Smooth muscle cell (in vitro differentiated cells): Measurements from ENCODE around the gene TPRG1L. TPM values are rescaled to one million over a fixed set of nuclear protein-coding genes. Genes with fewer than 3 reads are reported as not detected.

Experiments
- DNase-seq: peaks from one replicate; lab custom pipeline; 2025; ENCODE audit not compliant: unreplicated experiment; lab: John Stamatoyannopoulos, UW
- H2AFZ ChIP-seq: fragments of 200-600 bp; sonication (generic); 2 replicates; pipeline ENCODE4 v1.6.0; 2016; ENCODE audit warnings: antibody characterized with exemption, low read depth, mild to moderate bottlenecking
- H3F3A ChIP-seq: fragments of 200-600 bp; sonication (generic); 2 replicates; pipeline ENCODE4 v1.6.0; 2017; ENCODE audit warnings: antibody characterized with exemption, low read depth
- H3K27ac ChIP-seq: fragments of 200-600 bp; sonication (generic); 2 replicates; pipeline ENCODE4 v1.5.1; 2016; ENCODE audit warnings: low read depth, mild to moderate bottlenecking
- H3K27me3 ChIP-seq: fragments of 200-600 bp; sonication (generic); 2 replicates; pipeline ENCODE4 v1.6.1; 2016; ENCODE audit warnings: low read depth, mild to moderate bottlenecking
- H3K36me3 ChIP-seq: fragments of 200-600 bp; sonication (generic); 2 replicates; pipeline ENCODE4 v1.5.1; 2016; ENCODE audit warnings: low read depth
- H3K4me1 ChIP-seq: fragments of 200-600 bp; sonication (generic); 2 replicates; pipeline ENCODE4 v1.5.1; 2016; ENCODE audit warnings: low read depth
- H3K4me2 ChIP-seq: fragments of 200-600 bp; sonication (generic); 2 replicates; pipeline ENCODE4 v1.6.0; 2016; ENCODE audit warnings: mild to moderate bottlenecking
- H3K4me3 ChIP-seq: fragments of 200-600 bp; sonication (generic); 2 replicates; pipeline ENCODE4 v1.5.1; 2016; ENCODE audit warnings: mild to moderate bottlenecking
- H3K79me2 ChIP-seq: fragments of 200-600 bp; sonication (generic); 2 replicates; pipeline ENCODE4 v1.6.0; 2016; ENCODE audit warnings: low read depth, mild to moderate bottlenecking
- H3K9ac ChIP-seq: fragments of 200-600 bp; sonication (generic); 2 replicates; pipeline ENCODE4 v1.6.0; 2016; ENCODE audit warnings: low read depth
- H3K9me3 ChIP-seq: fragments of 200-600 bp; sonication (generic); replicated peaks from 2 replicates; pipeline ENCODE4 v1.5.1; 2016; ENCODE audit warnings: low read depth
- H4K20me1 ChIP-seq: fragments of 200-600 bp; sonication (generic); 2 replicates; pipeline ENCODE4 v1.6.0; 2016; ENCODE audit warnings: low read depth
- WGBS: methylation state at CpG from one replicate; pipeline ENCODE4 v1.1.7; 2016; ENCODE audit warnings: low lambda C conversion rate; 5-methylcytosine and 5-hydroxymethylcytosine counted together
- polyA plus RNA-seq: library from polyadenylated mRNA; unstranded; fragments of >200 nt; fragmentation: Nextera tagmentation; extraction: Ambion mirVana; gene quantifications from 2 replicates; pipeline ENCODE4 v1.2.1, GENCODE V29; 2016
- total RNA-seq: library from RNA; depleted of rRNA; stranded (reverse); fragments of >200 nt; gene quantifications from 2 replicates; pipeline ENCODE4 v1.2.3, GENCODE V29; 2014
- TF ChIP-seq, protein P1 (sequence below): fragments of 200-600 bp; sonication (generic); IDR thresholded peaks from 2 replicates; pipeline ENCODE4 v1.5.1; 2017; ENCODE audit warnings: borderline replicate concordance, mild to moderate bottlenecking, antibody characterized with exemption; ENCODE audit not compliant: insufficient read depth, poor library complexity, severe bottlenecking

The TPRG1L gene
- total and polyA plus RNA-seq, 2 experiments from 2014 or later: 20.7 to 35.0 TPM

DNA sequence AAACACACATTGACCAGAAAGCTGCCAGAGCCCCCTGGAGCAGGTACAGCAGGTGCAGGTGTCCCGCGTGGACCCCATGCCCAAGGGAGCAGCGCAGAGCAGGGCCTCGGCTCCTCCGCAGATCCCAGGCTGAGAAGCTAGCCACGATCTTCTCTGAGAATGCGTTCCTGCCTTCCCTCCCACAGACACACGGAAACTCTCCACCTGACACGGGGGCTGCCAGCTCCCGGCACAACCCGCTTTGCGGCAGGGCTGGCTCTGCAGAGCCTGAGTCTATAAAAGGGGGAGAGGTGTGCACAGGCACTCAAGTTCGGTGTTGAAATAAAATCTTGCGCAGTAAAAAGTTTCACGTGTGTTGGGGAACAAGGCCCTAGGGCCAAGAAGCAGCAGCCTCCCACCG is 23.1 kb upstream of the TPRG1L start:
- no peak overlapping the region for H3K4me2 ChIP-seq
- no peak overlapping the region for H3K9ac ChIP-seq
- WGBS: 86% methylated on average over 16 of the region's 16 CpGs
- TF ChIP-seq, protein P1, sequence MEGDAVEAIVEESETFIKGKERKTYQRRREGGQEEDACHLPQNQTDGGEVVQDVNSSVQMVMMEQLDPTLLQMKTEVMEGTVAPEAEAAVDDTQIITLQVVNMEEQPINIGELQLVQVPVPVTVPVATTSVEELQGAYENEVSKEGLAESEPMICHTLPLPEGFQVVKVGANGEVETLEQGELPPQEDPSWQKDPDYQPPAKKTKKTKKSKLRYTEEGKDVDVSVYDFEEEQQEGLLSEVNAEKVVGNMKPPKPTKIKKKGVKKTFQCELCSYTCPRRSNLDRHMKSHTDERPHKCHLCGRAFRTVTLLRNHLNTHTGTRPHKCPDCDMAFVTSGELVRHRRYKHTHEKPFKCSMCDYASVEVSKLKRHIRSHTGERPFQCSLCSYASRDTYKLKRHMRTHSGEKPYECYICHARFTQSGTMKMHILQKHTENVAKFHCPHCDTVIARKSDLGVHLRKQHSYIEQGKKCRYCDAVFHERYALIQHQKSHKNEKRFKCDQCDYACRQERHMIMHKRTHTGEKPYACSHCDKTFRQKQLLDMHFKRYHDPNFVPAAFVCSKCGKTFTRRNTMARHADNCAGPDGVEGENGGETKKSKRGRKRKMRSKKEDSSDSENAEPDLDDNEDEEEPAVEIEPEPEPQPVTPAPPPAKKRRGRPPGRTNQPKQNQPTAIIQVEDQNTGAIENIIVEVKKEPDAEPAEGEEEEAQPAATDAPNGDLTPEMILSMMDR: no peak
- no peaks in the 10 kb centered on the region for H3K36me3 ChIP-seq
- no peaks in the 10 kb centered on the region for H3K27me3 ChIP-seq
- H3K4me1 ChIP-seq: peaks cover 17% of the 10 kb centered on the region
- no peaks in the 10 kb centered on the region for H3F3A ChIP-seq
- no peak overlapping the region for H3K27ac ChIP-seq
- H3K9me3 ChIP-seq: no peaks in the 10 kb centered on the region
- no peaks in the 10 kb centered on the region for H4K20me1 ChIP-seq
- no peak for DNase-seq
- H3K79me2 ChIP-seq: no peaks in the 10 kb centered on the region
- H2AFZ ChIP-seq: no peak overlapping the region
- H3K4me3 ChIP-seq: no peak overlapping the region

DNA sequence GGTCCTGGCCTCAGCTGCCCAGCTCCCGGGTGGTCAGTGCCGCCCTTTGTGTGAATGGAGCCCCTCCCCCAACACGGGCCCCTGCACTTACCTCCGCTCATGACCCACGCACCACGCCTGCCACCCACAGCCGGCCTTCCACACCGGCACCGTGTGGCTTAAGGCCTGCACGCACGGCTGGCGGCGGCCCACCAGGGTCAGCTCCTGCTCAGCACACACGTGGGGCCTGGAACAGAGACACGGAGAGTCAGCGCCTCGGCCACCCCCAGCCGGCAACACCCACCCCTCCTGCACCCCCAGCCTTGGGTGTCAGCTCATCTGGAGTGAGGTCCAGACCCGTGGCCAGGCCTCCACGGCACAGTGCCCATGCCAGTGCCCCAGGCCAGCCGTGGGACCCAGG is 22.4 kb upstream of the TPRG1L start:
- Histone ChIP-seq H3K4me3 (no peak overlapping the region), H3K4me2 (no peak overlapping the region), H3K9me3 (no peaks in the 10 kb centered on the region), H3K79me2 (no peaks in the 10 kb centered on the region), H3F3A (no peaks in the 10 kb centered on the region), H3K9ac (no peak overlapping the region), H3K27ac (no peak overlapping the region), H3K4me1 (peaks cover 17% of the 10 kb centered on the region), H3K27me3 (no peaks in the 10 kb centered on the region), H2AFZ (no peak overlapping the region), H3K36me3 (no peaks in the 10 kb centered on the region), H4K20me1 (no peaks in the 10 kb centered on the region)
- no peak for DNase-seq
- TF ChIP-seq, protein P1: no peak
- 97% methylated on average over 16 of the region's 21 CpGs for WGBS

DNA sequence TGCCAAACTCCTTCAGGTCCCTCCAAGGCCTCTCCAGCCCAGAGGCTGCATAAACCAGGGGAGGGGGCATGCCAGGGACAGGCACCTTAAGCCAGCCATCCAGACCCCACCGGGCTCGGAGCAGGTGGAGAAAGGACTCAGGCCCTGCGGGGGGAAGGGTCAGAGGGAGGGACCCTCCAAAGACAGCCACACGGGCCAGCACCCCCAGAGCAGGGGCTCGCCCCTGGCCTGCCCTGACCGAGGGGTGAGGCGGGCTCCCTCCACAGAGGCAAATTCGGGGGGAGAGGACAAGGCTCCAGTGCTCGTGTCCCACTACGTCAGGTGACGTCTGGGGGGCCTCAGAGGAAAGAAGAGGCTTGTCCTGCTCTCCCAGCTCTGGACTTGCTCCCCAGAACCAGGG is 21.7 kb upstream of the TPRG1L start:
- H3K79me2 ChIP-seq: no peaks in the 10 kb centered on the region
- no peak overlapping the region for H3K27ac ChIP-seq
- H3K4me2 ChIP-seq: no peak overlapping the region
- H3K9me3 ChIP-seq: no peaks in the 10 kb centered on the region
- H2AFZ ChIP-seq: no peak overlapping the region
- no peak overlapping the region for H3K4me3 ChIP-seq
- WGBS: 95% methylated on average over 11 of the region's 11 CpGs
- H4K20me1 ChIP-seq: no peaks in the 10 kb centered on the region
- H3K4me1 ChIP-seq: peaks cover 10% of the 10 kb centered on the region
- H3F3A ChIP-seq: no peaks in the 10 kb centered on the region
- H3K27me3 ChIP-seq: no peaks in the 10 kb centered on the region
- TF ChIP-seq, protein P1: no peak
- H3K9ac ChIP-seq: no peak overlapping the region
- DNase-seq: no peak
- no peaks in the 10 kb centered on the region for H3K36me3 ChIP-seq
